Common myeloid progenitor, CD34-positive (primary cell): ENCODE measurements around the gene HNRNPR.
"Not testable (repeated sequence)": the region's sequence is repeated elsewhere in the genome, so short reads cannot be mapped to it uniquely, and the experiment has no call there.

Experiments
- CTCF ChIA-PET: fragments of 350-600 bp; sonication (Branson Sonifier 250); formaldehyde crosslinking; loops from one replicate; lab custom pipeline; 2021; ENCODE audit warnings: antibody characterized with exemption; lab: Charles Lee
- POLR2A ChIA-PET: fragments of 350-600 bp; sonication (Branson Sonifier 250); formaldehyde crosslinking; loops from one replicate; lab custom pipeline; 2021; ENCODE audit warnings: antibody characterized with exemption; lab: Charles Lee
- DNase-seq, 3 donors: peaks; one replicate each; pipeline versions ENCODE4 v3.0.0 to v3.0.0-alpha.2; 2013
- H3K27ac ChIP-seq, 2 experiments: 1 replicate in 1 of 2; 2 replicates in 1 of 2; pipeline ENCODE4 v1.7.0; 2013; ENCODE audit warnings: inconsistent platforms in 2 of 2, low read length in 2 of 2, mild to moderate bottlenecking in 2 of 2, low read depth in 1 of 2, moderate library complexity in 1 of 2; ENCODE audit not compliant: severe bottlenecking in 2 of 2, insufficient read depth in 1 of 2, poor library complexity in 1 of 2
- H3K27me3 ChIP-seq, 5 experiments: replicated peaks in 2 of 5; 1 replicate in 3 of 5; 2 replicates in 2 of 5; pipeline versions ENCODE4 v1.6.1 to v1.7.0; 2013; ENCODE audit warnings: low read length in 4 of 5, mild to moderate bottlenecking in 2 of 5, moderate library complexity in 2 of 5, inconsistent platforms in 1 of 5; ENCODE audit not compliant: insufficient read depth in 5 of 5, control insufficient read depth in 4 of 5
- H3K36me3 ChIP-seq, 4 experiments: 1 replicate in 2 of 4; 2 replicates in 2 of 4; pipeline versions ENCODE4 v1.6.1 to v1.7.0; 2013; ENCODE audit warnings: low read length in 3 of 4, control low read depth in 1 of 4, mild to moderate bottlenecking in 1 of 4; ENCODE audit not compliant: control insufficient read depth in 4 of 4, insufficient read depth in 4 of 4
- H3K4me1 ChIP-seq, 4 experiments: 1 replicate in 3 of 4; 2 replicates in 1 of 4; pipeline versions ENCODE4 v1.6.1 to v1.7.1; 2013; ENCODE audit warnings: low read length in 3 of 4, mild to moderate bottlenecking in 3 of 4, control low read depth in 1 of 4, inconsistent platforms in 1 of 4, moderate library complexity in 1 of 4; ENCODE audit not compliant: control insufficient read depth in 4 of 4, insufficient read depth in 4 of 4; ENCODE audit errors: control extremely low read depth in 1 of 4
- H3K4me3 ChIP-seq, 7 experiments: 1 replicate in 4 of 7; 2 replicates in 3 of 7; pipeline versions ENCODE4 v1.5.1 to v1.7.0; 2013; ENCODE audit warnings: mild to moderate bottlenecking in 7 of 7, low read length in 6 of 7, moderate library complexity in 6 of 7, inconsistent platforms in 2 of 7, low read depth in 2 of 7, control low read depth in 1 of 7; ENCODE audit not compliant: insufficient read depth in 4 of 7, control insufficient read depth in 1 of 7; ENCODE audit errors: extremely low read depth in 1 of 7
- H3K9me3 ChIP-seq, 5 experiments: 1 replicate in 4 of 5; 2 replicates in 1 of 5; pipeline versions ENCODE4 v1.6.1 to v1.7.1; 2013; ENCODE audit warnings: low read length in 4 of 5, mild to moderate bottlenecking in 2 of 5, inconsistent platforms in 1 of 5, low read depth in 1 of 5, moderate library complexity in 1 of 5; ENCODE audit not compliant: control insufficient read depth in 4 of 5, insufficient read depth in 2 of 5; ENCODE audit errors: control extremely low read depth in 1 of 5
- WGBS: methylation state at CpG from one replicate; pipeline ENCODE4 v1.1.5; 2013; ENCODE audit not compliant: insufficient coverage; 5-methylcytosine and 5-hydroxymethylcytosine counted together

Gene HNRNPR

DNA sequence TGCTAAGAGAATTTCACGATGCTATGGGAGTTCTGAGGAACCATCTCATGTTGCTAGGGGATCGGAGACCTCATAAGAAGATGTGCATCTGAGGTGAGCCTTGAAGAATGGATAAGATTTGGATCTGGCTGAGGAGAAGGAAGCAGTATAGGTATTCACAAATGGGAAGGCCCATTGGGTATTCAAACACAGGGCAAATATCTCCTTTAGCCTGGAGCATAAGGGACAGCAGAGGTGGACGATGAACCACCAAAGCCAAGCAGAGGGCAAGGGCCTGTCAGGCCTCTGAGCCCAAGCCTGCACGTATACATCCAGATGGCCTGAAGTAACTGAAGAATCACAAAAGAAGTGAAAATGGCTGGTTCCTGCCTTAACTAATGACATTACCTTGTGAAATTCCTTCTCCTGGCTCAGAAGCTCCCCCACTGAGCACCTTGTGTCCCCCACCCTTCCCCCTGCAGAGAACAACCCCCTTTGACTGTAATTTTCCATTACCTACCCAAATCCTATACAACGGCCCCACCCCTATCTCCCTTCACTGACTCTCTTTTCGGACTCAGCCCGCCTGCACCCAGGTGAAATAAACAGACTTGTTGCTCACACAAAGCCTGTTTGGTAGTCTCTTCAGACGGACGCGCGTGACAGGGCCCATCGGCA is 30.1 kb upstream of the HNRNPR start:
- H3K4me3 ChIP-seq, H3K27me3 ChIP-seq, H3K9me3 ChIP-seq, H3K36me3 ChIP-seq, H3K27ac ChIP-seq, POLR2A ChIA-PET, DNase-seq: not testable (repeated sequence)
- WGBS, result 100% methylated on average over 8 of the region's 12 CpGs
- H3K4me1 ChIP-seq, result peaks cover 8 to 24% (median 19%) of the 10 kb centered on the region in 4 experiments
- CTCF ChIA-PET, result interaction anchor here (1.0 kb wide), 1 partner anchor 12 kb away, joined by 3 read pairs; no protein-coding TSS in a partner anchor

DNA sequence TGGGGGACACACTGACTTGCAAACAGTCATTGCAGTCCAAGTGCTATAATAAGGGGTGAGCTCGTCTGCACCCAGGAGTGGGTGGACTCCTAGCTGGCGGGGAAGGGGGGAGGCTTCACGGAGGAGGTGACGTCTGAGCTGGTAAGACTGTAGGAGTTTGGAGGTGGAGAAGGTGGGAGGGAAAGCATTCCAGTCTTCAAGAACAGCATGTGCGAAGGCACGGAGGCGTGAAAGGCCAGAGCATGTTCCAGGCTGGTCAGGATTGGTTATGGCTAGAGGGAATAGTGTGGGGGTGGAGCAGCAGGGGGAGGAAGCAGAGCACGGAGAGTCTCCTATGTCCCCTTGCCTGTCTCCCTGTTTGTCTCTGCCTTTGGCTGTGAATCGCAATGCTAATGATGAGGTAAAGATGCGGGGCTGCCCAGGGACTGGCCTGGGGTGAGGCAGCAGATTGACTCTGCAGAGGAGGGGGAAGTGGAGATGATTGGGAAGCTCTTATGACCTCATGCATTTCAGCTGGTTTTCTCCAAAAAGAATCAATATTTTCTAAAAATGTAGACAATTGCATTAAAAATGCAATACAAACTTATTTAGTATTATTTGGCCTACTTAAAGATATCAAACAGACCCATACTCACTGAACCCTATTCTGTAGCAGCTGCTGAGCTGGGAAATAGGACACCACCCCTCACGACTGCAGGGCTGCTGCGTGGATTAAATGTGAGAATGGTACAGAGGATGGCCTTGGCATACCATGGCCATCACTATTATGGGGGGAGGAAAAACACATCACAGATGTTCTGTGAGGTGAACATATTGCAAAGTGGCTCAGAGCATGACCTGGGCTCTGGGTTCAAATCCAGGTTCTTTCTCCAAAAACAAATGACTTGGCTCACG is 28.1 kb upstream of the HNRNPR start:
- ChIA-PET CTCF (interaction anchor here (0.7 to 4.0 kb wide), 4 partner anchors 9 to 1022 kb away, joined by 3 to 21 read pairs (median 3); no protein-coding TSS in a partner anchor), POLR2A (interaction anchor here (1.0 kb wide), 1 partner anchor 28 kb away, joined by 4 read pairs; the partner anchor contains the start of gene HNRNPR)
- Histone ChIP-seq H3K27me3 (no peaks in the 10 kb centered on the region), H3K36me3 (peaks cover 0 to 5% (median 0%) of the 10 kb centered on the region in 4 experiments), H3K27ac (no peak overlapping the region), H3K4me3 (no peak overlapping the region), H3K4me1 (peaks cover 12 to 33% (median 27%) of the 10 kb centered on the region in 4 experiments), H3K9me3 (no peaks in the 10 kb centered on the region)
- WGBS, result 88% methylated on average over 10 of the region's 13 CpGs
- DNase-seq, result no peak

DNA sequence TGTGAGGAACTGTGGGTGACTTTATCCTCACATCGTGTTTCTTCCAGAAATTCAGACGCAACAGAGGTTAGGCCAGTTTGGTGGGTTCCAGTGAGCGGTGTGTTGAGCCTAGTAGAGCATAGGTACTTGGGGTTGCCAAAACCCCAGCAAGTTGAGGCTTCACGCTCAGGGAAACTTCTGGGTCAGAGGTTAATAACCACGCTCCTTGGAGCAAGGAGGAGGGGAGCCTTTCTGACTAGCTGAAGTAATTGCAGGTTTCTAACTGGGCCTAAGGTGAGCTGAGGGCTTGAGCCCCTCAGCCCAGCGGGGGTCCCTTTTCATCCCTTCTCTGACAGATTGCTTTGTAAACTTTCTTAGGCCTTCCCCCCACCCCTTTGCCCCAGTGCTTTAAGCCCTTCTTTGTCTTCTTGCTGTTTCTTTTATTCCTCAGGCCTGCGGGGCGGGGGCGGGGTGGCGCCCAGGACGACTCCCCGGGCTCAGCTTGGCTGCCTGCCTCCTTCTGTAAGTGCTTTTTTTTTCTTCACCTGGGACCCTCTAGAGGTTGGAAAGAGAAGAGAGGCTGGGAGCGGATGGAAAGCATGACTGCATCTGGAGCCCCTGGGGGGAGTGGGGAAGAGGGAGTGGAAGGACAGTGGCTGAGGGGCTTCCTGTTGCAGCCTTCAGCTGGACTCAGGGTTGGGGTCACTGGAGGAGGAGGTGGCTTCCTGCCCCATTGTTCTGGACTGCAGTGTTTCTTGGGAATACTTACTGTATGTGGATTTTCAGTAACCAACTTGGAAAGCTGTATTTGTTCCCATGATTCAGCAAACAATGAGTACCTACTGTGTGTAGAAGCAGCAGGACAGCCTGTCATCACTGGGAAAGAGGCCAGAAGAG is 26.9 kb upstream of the HNRNPR start:
- peaks cover 5 to 16% (median 10%) of the 10 kb centered on the region in 4 experiments for H3K36me3 ChIP-seq
- peak overlapping the region; percentile 22 to 96 for H3K27ac ChIP-seq
- H3K4me3 ChIP-seq, result peak overlapping the region in 5 of 7 experiments; percentile 2 to 98 (median 91)
- ChIA-PET POLR2A (no interaction called here), CTCF (interaction anchor here (1.5 to 4.0 kb wide), 3 partner anchors 26 to 32 kb away, joined by 3 to 21 read pairs (median 7); no protein-coding TSS in a partner anchor)
- H3K27me3 ChIP-seq, result no peaks in the 10 kb centered on the region
- 79% methylated on average over 9 of the region's 13 CpGs for WGBS
- no peak for DNase-seq
- peaks cover 13 to 35% (median 29%) of the 10 kb centered on the region in 4 experiments for H3K4me1 ChIP-seq
- H3K9me3 ChIP-seq, result peaks cover 3 to 8% (median 4%) of the 10 kb centered on the region in 5 experiments

DNA sequence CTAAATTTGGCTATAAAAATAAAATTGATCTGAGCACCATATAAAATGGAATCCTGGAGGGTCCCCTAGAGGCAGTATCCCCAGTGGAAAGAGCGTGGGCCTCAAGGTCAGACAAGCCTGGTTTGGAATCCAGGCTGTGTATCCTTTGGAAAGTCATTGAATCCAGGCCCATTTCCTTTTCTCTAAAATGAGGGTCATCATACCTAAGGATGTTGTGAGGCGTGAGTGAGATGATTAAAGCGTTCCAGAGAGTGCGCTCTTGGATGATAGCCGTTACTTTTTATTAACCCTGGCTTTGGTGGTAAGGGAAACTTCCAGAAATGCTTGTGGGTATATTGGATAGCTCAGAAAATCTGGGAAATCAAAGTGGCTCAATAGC is 26.2 kb upstream of the HNRNPR start:
- peak overlapping the region in 6 of 7 experiments; percentile 82 to 99 (median 96) for H3K4me3 ChIP-seq
- peaks cover 5 to 19% (median 11%) of the 10 kb centered on the region in 4 experiments for H3K36me3 ChIP-seq
- WGBS, result 96% methylated on average over 5 of the region's 5 CpGs
- no peak for DNase-seq
- peaks cover 3 to 12% (median 6%) of the 10 kb centered on the region in 5 experiments for H3K9me3 ChIP-seq
- H3K27ac ChIP-seq, result peak overlapping the region; percentile 77 to 96
- H3K4me1 ChIP-seq, result peaks cover 13 to 35% (median 29%) of the 10 kb centered on the region in 4 experiments
- no peaks in the 10 kb centered on the region for H3K27me3 ChIP-seq
- POLR2A ChIA-PET, result interaction anchor here (3.5 kb wide), 1 partner anchor 26 kb away, joined by 21 read pairs; the partner anchor contains the start of gene HNRNPR
- CTCF ChIA-PET, result interaction anchor here (1.5 to 4.0 kb wide), 3 partner anchors 26 to 33 kb away, joined by 3 to 21 read pairs (median 7); no protein-coding TSS in a partner anchor

DNA sequence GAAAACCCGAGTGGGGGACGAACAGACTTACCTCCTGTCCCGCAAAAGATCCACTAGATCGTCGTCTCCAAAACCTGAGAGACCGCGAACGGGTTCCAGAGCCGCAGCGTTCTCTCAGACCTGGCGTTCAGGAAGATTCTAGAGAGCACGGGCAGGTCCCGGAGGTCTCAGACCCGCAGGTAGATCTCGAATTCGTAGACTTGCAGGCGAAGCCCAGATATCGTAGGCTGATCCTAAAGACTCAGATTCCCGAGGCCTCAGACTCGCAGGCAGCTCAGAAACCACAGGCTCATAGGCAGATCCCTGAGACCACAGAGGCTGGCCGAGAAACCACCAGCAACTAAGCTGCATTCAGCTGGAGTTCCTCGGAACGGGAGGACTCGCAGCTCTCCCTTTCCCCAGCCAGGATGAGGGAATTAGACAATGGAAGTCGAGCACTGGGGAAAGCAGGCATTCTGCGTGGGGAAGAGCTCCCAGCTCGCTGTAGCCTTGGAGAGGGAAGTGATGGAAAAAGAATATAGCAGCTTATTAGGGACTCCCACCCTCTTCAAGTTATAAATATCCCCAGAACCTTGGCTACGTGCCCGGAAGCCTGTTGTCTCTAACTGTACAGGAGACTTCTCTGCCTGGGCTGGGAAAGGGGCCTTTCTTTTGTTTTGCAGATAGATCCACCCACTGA is 25.4 kb upstream of the HNRNPR start, which contains the start of gene ZNF436:
Gene ZNF436, minus strand, starts transcription at position 502 of the 679 bp plus-strand sequence. CDS start 1,831 bp downstream, outside the sequence.
- CTCF ChIA-PET, result interaction anchor here (0.8 to 4.0 kb wide), 6 partner anchors 10 to 34 kb away, joined by 3 to 21 read pairs (median 3); partner anchors contain the start of gene HNRNPR
- DNase-seq, result peak; percentile 66 to 89 (median 89)
- Histone ChIP-seq H3K27me3 (no peaks in the 10 kb centered on the region), H3K36me3 (peaks cover 7 to 23% (median 14%) of the 10 kb centered on the region in 4 experiments), H3K27ac (peak within 1 kb of the TSS; percentile 77 to 96), H3K4me1 (peaks cover 13 to 35% (median 29%) of the 10 kb centered on the region in 4 experiments), H3K4me3 (peak within 1 kb of the TSS; percentile 82 to 99 (median 94)), H3K9me3 (peaks cover 5 to 16% (median 9%) of the 10 kb centered on the region in 5 experiments)
- POLR2A ChIA-PET, result interaction anchor here (0.6 to 3.5 kb wide), 3 partner anchors 15 to 28 kb away, joined by 3 to 21 read pairs (median 3); partner anchors contain the start of gene HNRNPR
- under 1% methylated on average over 22 of the region's 29 CpGs for WGBS
